ENCODE data around the gene HDAC10. TPM values are rescaled to one million over a fixed set of nuclear protein-coding genes. Genes with fewer than 3 reads are reported as not detected.
"Not testable (repeated sequence)": the region's sequence is repeated elsewhere in the genome, so short reads cannot be mapped to it uniquely, and the experiment has no call there.

The HDAC10 gene
- total RNA-seq, 1 donor from 2014 or later, result 55.5 TPM

- DNase-seq (ENCODE audit: extremely low read depth, low read depth, low spot score), result no peak
Observed at GRCh38 chr22:50286275-50286674, 35.2 kb upstream of the HDAC10 start.

DNA sequence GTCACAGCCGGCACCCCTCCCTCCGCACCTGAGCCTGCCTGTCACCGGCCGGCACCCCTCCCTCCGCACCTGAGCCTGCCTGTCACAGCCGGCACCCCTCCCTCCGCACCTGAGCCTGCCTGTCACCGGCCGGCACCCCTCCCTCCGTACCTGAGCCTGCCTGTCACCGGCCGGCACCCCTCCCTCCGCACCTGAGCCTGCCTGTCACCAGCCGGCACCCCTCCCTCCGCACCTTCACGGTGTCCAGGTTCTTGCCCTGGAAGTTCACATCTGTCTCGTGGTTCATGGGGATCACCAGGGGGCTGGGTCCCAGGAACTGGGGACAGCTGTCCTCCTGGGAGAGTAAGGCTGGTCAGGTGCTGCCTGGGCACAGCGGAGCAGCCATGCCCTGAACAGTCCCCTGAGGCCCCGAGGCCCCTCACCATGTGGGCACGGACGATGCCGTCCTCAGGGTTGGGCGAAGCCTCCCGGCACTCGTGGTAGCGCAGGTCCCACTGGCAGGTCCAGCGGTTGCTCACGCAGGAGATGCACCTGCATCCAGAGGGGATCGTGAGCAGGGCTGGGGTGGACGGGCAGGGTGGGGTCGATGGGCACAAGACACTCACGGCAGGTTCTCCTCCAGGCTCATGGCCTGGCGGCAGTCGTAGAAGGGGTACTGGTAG, 34.6 kb upstream of the HDAC10 start:
- no peak for DNase-seq (ENCODE audit: extremely low read depth, low read depth, low spot score)

- DNase-seq (ENCODE audit: extremely low read depth, low read depth, low spot score), result no peak
Observed at GRCh38 chr22:50284479-50284878, 33.4 kb upstream of the HDAC10 start.

DNA sequence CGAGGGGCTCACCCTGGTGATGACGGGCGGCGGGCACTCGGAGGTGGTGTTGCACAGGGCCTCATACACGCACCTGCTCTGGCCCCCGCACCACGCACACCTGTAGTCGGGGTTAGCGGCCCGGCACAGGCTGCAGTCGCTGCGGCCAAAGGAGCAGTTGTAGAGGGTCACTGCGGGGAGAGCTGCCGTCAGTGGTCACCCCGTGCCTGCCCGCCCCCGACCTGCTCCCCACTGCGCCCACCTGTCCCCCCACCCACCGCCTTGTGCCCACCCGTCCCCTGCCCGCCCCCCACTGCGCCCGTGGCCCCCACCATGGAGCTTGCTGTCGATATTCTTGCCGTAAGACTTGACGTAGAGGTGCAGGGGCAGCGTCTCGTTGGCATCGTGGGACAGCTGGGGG, 32.8 kb upstream of the HDAC10 start:
- no peak for DNase-seq (ENCODE audit: extremely low read depth, low read depth, low spot score)

DNA sequence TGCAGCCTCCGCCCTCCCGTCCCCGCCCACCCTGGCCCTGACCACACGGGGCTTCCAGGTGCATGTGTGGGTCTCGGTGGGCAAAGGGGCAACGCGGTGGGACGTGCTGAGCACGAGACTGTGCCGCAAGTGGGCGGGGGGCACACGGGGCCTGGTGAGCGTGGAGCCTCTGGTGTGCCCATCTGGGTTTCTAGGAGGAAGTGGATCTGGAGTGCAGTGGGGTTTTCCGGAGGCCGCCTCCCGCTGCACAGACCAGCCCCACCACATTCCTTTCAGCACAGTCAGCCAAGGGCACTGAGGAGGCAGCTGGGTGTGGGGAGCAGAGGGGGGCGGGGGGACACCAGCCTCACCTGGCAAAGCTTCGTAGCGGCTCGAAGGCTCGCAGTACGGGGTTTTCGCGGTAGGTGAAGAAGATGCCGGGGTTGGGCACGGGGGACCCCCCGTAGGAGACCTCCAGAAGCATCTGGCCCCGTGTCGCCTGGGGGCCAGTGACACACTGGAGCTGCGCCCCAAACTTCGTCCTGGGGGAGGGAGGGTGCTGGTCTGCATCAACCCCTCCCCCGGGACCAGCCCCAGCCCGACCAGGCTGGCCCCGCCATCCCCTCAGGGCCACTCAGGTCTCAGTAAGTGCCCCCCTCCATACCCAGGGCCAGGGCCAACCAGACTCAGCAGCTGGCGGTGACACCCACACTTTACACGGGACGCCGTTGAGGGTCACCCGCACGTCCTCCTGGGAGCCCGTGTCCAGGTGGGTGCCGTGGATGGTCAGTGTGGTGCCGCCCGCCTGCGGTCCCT, 31.5 kb upstream of the HDAC10 start:
- DNase-seq (ENCODE audit: extremely low read depth, low read depth, low spot score), result no peak

- DNase-seq (ENCODE audit: extremely low read depth, low read depth, low spot score), result no peak
Observed at GRCh38 chr22:50281957-50282356, 30.9 kb upstream of the HDAC10 start.

DNA sequence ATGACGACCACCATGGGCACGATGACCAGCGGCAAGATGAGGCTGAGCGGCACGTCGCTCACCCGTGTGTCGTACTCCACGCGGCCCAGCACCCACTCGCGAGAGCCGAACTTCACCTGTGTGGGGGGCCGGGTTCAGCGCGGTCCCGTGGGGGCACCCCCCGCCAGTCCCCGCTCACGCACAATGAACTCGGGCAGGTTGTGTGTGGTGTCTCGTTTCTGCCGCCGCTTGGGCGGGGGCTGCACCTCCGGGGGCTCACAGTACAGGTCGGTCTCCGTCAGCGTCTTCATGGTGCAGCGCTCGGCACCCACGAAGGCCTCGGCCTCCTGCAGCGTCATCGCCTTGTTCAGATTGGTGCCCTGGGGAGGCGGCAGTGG, 30.3 kb upstream of the HDAC10 start:
- no peak for DNase-seq (ENCODE audit: extremely low read depth, low read depth, low spot score)

DNA sequence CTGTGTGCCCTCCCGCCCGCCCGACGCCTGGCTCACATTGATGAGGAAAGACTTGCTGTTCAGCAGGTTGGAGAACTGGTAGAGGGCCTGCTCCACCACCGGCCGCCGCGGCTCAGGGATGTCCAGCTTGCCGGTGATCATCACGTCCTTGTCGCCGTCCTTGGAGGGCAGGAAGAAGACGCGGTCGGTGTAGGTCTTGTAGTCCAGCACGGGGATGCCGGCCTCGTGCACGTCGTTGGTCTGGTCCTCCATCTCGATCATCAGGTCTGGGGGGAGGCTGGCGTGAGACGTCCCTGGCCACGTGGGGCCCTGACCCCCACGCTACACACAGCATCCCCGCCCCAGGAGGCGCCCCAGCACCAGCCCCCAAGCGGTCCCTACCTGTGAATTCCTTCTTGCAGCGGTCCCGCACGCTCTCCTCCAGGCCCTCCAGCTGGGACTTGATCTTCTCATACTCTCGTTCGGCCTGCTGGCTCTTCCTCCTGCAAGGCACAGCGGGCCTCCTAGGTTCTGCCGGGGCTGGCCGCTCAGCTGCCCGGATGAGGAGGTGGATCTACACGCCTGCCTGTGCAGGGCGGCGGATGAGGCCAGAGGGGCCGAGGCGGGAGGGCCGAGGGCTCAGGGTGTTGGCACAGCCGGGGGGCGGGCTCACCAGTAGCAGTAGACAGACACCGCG, 29.8 kb upstream of the HDAC10 start:
- DNase-seq (ENCODE audit: extremely low read depth, low read depth, low spot score), result no peak

DNA sequence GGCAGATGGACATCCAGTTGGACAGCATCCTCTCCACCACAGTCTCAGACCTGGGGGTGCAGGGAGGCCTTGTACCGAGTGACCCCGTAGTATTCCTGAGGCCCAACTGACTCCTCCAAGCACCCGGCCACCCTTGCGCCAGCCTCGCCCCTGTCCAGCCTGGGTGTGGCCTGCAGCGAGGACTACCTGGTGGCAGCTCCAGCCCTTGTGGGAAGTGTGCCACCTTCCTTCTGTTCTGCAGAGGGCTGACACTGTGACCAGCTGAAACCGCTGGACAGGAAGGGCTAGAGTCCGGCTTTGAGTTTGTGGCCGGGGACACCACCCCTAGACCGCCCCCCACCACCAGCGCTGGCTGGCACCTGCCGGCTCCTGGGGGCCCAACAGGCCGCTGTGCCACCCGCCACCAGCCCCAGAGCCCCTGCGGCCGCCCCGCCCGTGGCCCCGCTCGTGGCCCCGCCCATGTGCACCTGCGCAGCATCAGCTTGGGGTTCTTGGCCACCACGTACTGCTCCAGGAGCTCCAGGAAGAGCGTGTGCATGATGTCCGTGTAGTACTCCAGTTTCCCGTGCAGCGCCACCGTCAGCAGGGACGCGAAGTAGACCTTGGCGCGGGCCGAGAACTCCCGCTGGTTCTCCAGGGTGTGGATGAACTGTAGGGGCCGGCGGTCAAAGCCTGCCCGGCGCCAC, 29.1 kb upstream of the HDAC10 start:
- DNase-seq (ENCODE audit: extremely low read depth, low read depth, low spot score), result no peak

GRCh38 chr22:50278956-50279619, 28.0 kb upstream of the HDAC10 start:
- no peak for DNase-seq (ENCODE audit: extremely low read depth, low read depth, low spot score)

- no peak for DNase-seq (ENCODE audit: extremely low read depth, low read depth, low spot score)
Observed at GRCh38 chr22:50278461-50278860, 27.4 kb upstream of the HDAC10 start.

DNA sequence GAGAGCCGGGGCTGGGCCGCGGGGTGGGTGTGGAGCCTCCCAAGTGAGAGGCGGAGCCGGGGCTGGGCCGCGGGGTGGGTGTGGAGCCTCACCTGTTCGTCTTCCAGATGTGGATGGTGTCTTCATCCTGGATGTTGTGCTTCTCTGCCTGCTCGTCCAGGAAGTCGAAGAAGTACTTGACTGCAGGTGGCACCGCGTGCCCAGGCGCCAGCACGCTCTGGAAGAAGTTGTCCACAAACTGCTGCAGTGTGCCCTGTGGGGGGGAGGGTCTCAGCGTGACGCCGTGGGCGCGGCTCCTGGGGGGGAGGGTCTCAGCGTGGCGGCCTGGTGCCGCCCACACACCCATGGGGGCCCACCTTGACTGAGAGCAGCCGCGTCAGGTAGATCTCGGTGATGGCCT, 26.7 kb upstream of the HDAC10 start:
- DNase-seq (ENCODE audit: extremely low read depth, low read depth, low spot score), result no peak

GRCh38 chr22:50276143-50276542, 25.1 kb upstream of the HDAC10 start:
- DNase-seq (ENCODE audit: extremely low read depth, low read depth, low spot score), result no peak

DNA sequence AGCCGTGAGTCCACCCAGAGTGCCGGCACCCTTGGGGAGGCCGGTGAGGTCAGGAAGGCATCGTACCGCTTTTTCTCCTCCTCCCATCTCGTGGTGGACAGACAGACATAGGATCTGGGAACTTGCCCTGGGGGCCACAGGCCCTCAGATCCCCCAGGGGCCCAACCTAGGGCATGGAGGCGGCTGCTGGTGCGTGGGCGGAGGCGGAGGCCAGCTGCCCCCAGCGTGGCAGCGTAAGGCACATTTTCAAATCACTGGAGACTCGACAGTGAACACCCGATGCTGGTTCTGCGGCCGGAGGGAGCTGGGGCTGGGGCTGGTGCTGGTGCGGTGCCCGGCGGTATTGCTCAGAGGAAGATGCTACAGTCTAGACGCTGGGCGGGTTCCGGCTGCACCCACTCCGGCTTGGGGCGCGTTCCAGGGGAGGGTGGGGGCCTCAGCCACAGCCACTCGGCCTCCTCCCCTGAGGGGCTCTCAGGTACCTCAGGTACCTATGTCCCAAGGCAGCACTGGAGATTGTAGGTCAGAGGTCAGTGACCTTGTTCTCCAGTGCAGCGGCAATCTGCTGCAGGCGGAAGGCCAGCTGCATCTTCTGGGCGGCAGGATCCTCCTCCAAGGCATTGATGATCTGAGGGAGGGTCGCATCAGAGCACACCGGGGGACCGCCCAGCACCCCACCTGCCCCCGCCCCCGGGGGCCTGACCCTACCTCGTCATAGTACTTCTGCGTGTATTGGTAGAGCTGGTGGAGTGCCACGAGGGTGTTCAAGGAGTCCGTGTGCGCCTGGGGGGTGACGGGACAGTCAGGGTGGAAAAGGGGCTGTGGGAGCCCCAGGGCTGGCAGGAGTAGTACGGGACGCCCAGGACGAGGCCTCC, 24.4 kb upstream of the HDAC10 start:
- DNase-seq (ENCODE audit: extremely low read depth, low read depth, low spot score), result no peak

GRCh38 chr22:50274771-50275170, 23.7 kb upstream of the HDAC10 start:
- no peak for DNase-seq (ENCODE audit: extremely low read depth, low read depth, low spot score)

GRCh38 chr22:50274311-50274710, 23.2 kb upstream of the HDAC10 start:
- DNase-seq (ENCODE audit: extremely low read depth, low read depth, low spot score), result no peak

GRCh38 chr22:50273781-50274180, 22.7 kb upstream of the HDAC10 start:
- DNase-seq (ENCODE audit: extremely low read depth, low read depth, low spot score), result not testable (repeated sequence)

GRCh38 chr22:50273352-50273751, 22.3 kb upstream of the HDAC10 start:
- not testable (repeated sequence) for DNase-seq (ENCODE audit: extremely low read depth, low read depth, low spot score)

- DNase-seq (ENCODE audit: extremely low read depth, low read depth, low spot score), result no peak
Observed at GRCh38 chr22:50272044-50272802, 21.2 kb upstream of the HDAC10 start.
